Neural progenitor cell (in vitro differentiated cells): Measurements from ENCODE around the gene SVOP. TPM values are rescaled to one million over a fixed set of nuclear protein-coding genes. Genes with fewer than 3 reads are reported as not detected.

Experiments
- DNase-seq: peaks from one replicate; pipeline ENCODE4 v3.0.0-alpha.2; 2016; ENCODE audit warnings: low spot score
- H2AFZ ChIP-seq: fragments of 200-600 bp; sonication (generic); replicated peaks from 2 replicates; pipeline ENCODE4 v1.6.1; 2016; ENCODE audit warnings: antibody characterized with exemption
- H3F3A ChIP-seq: fragments of 200-600 bp; sonication (generic); 2 replicates; pipeline ENCODE4 v1.6.1; 2016; ENCODE audit warnings: antibody characterized with exemption, low read depth
- H3K27ac ChIP-seq: fragments of 200-600 bp; sonication (generic); 2 replicates; pipeline ENCODE4 v1.5.1; 2016; ENCODE audit warnings: mild to moderate bottlenecking
- H3K27me3 ChIP-seq: fragments of 200-600 bp; sonication (generic); 2 replicates; pipeline ENCODE4 v1.6.1; 2016; ENCODE audit warnings: mild to moderate bottlenecking, moderate library complexity
- H3K36me3 ChIP-seq: fragments of 200-600 bp; sonication (generic); 2 replicates; pipeline ENCODE4 v1.5.1; 2016
- H3K4me1 ChIP-seq: fragments of 200-600 bp; sonication (generic); 2 replicates; pipeline ENCODE4 v1.6.1; 2016; ENCODE audit warnings: mixed run types
- H3K4me2 ChIP-seq: fragments of 200-600 bp; sonication (generic); 2 replicates; pipeline ENCODE4 v1.6.1; 2016
- H3K4me3 ChIP-seq: fragments of 200-600 bp; sonication (generic); 2 replicates; pipeline ENCODE4 v1.5.1; 2016
- H3K79me2 ChIP-seq: fragments of 200-600 bp; sonication (generic); 2 replicates; pipeline ENCODE4 v1.6.1; 2016; ENCODE audit warnings: low read depth
- H3K9ac ChIP-seq: fragments of 200-600 bp; sonication (generic); 2 replicates; pipeline ENCODE4 v1.6.1; 2016
- H3K9me3 ChIP-seq: fragments of 200-600 bp; sonication (generic); 2 replicates; pipeline ENCODE4 v1.5.1; 2016; ENCODE audit warnings: low read depth
- H4K20me1 ChIP-seq: fragments of 200-600 bp; sonication (generic); 2 replicates; pipeline ENCODE4 v1.6.1; 2016; ENCODE audit warnings: low read depth
- H3K27ac Mint-ChIP-seq: 3 replicates; pipeline ENCODE4 v1.8.0; 2021; ENCODE audit warnings: mixed read lengths
- H3K27me3 Mint-ChIP-seq: 2 replicates; pipeline ENCODE4 v1.8.0; 2022; ENCODE audit warnings: low read depth, mild to moderate bottlenecking, inconsistent platforms, moderate library complexity, mixed read lengths; ENCODE audit not compliant: insufficient read depth
- H3K36me3 Mint-ChIP-seq: 3 replicates; pipeline ENCODE4 v1.8.0; 2021; ENCODE audit warnings: mixed read lengths
- H3K4me1 Mint-ChIP-seq: 3 replicates; pipeline ENCODE4 v1.8.0; 2021; ENCODE audit warnings: mixed read lengths
- H3K4me3 Mint-ChIP-seq: 3 replicates; pipeline ENCODE4 v1.8.0; 2021; ENCODE audit warnings: mild to moderate bottlenecking, moderate library complexity, mixed read lengths
- H3K9me3 Mint-ChIP-seq: 3 replicates; pipeline ENCODE4 v1.8.0; 2020; ENCODE audit warnings: mixed read lengths
- EZH2 ChIP-seq: fragments of 200-600 bp; sonication (generic); IDR thresholded peaks from 2 replicates; pipeline ENCODE4 v1.6.1; 2017; ENCODE audit warnings: antibody characterized with exemption, mild to moderate bottlenecking, moderate library complexity
- EZH2phosphoT487 ChIP-seq: fragments of 200-600 bp; sonication (generic); IDR thresholded peaks from 2 replicates; pipeline ENCODE4 v1.6.1; 2017; ENCODE audit warnings: antibody characterized with exemption
- total RNA-seq: library from RNA; depleted of rRNA; stranded (reverse); fragments of >200 nt; gene quantifications from 2 replicates; pipeline ENCODE4 v1.2.3, GENCODE V29; 2015; ENCODE audit warnings: low replicate concordance
- TF ChIP-seq, protein P1 (sequence below): fragments of 200-600 bp; sonication (generic); IDR thresholded peaks from 2 replicates; pipeline ENCODE4 v1.5.1; 2017; ENCODE audit warnings: antibody characterized with exemption, mild to moderate bottlenecking

The SVOP gene
- total RNA-seq, 1 donor from 2014 or later = not detected

DNA sequence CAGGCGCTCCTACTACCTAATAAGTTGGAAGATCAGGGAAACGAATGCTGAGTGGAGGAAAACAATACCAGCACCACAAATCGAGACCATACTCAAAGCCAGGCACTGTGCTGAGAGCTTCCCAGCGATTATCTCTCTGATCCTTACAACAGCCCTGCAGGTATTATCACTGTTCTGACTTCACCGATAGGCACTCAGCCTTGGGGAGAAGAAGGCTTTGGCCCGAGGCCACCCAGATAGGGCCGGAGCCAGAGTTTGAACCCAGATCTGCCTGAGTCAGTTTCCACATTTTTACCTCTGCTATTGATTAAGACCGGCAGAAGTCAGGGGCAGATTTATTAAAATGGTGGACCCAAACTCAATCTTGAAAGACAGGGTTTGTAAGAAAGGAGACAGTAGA lies 4.9 kb downstream of the SVOP start:
- Histone ChIP-seq H3K79me2 (no peaks in the 10 kb centered on the region), H3K36me3 (no peaks in the 10 kb centered on the region), H4K20me1 (peaks cover 4% of the 10 kb centered on the region), H3K9me3 (no peaks in the 10 kb centered on the region), H3K9ac (no peak overlapping the region), H3K4me3 (no peak overlapping the region), H3K4me2 (no peak overlapping the region), H3K4me1 (no peaks in the 10 kb centered on the region), H2AFZ (no peak overlapping the region), H3F3A (no peaks in the 10 kb centered on the region), H3K27me3 (no peaks in the 10 kb centered on the region), H3K27ac (no peak overlapping the region)
- H3K27me3 Mint-ChIP-seq = peaks cover 15% of the 10 kb centered on the region
- H3K27ac Mint-ChIP-seq = no peak overlapping the region
- no peak for DNase-seq
- peaks cover 4% of the 10 kb centered on the region for H3K4me1 Mint-ChIP-seq
- no peaks in the 10 kb centered on the region for H3K36me3 Mint-ChIP-seq
- no peaks in the 10 kb centered on the region for H3K9me3 Mint-ChIP-seq
- no peak overlapping the region for H3K4me3 Mint-ChIP-seq
- no peak for TF ChIP-seq EZH2phosphoT487
- TF ChIP-seq, protein P1, sequence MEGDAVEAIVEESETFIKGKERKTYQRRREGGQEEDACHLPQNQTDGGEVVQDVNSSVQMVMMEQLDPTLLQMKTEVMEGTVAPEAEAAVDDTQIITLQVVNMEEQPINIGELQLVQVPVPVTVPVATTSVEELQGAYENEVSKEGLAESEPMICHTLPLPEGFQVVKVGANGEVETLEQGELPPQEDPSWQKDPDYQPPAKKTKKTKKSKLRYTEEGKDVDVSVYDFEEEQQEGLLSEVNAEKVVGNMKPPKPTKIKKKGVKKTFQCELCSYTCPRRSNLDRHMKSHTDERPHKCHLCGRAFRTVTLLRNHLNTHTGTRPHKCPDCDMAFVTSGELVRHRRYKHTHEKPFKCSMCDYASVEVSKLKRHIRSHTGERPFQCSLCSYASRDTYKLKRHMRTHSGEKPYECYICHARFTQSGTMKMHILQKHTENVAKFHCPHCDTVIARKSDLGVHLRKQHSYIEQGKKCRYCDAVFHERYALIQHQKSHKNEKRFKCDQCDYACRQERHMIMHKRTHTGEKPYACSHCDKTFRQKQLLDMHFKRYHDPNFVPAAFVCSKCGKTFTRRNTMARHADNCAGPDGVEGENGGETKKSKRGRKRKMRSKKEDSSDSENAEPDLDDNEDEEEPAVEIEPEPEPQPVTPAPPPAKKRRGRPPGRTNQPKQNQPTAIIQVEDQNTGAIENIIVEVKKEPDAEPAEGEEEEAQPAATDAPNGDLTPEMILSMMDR = no peak
- no peak for TF ChIP-seq EZH2

- DNase-seq = no peak
- Histone ChIP-seq H3K27ac (no peak overlapping the region), H3K9me3 (no peaks in the 10 kb centered on the region), H3K36me3 (no peaks in the 10 kb centered on the region), H4K20me1 (peaks cover 2% of the 10 kb centered on the region), H2AFZ (no peak overlapping the region), H3K79me2 (no peaks in the 10 kb centered on the region), H3F3A (no peaks in the 10 kb centered on the region), H3K4me2 (no peak overlapping the region), H3K9ac (no peak overlapping the region), H3K4me1 (no peaks in the 10 kb centered on the region), H3K27me3 (no peaks in the 10 kb centered on the region), H3K4me3 (no peak overlapping the region)
- Mint-ChIP-seq H3K36me3 (no peaks in the 10 kb centered on the region), H3K9me3 (no peaks in the 10 kb centered on the region), H3K4me1 (no peaks in the 10 kb centered on the region), H3K27me3 (peaks cover 13% of the 10 kb centered on the region), H3K27ac (no peak overlapping the region), H3K4me3 (no peak overlapping the region)
- TF ChIP-seq, protein P1 = no peak
- TF ChIP-seq EZH2 (no peak), EZH2phosphoT487 (no peak)
These were observed 5.7 kb downstream of the SVOP start for GRCh38 chr12:109014984-109015765.

GRCh38 chr12:109010259-109010658 lies 10.6 kb downstream of the SVOP start:
- Mint-ChIP-seq H3K9me3 (no peaks in the 10 kb centered on the region), H3K4me3 (no peak overlapping the region), H3K4me1 (no peaks in the 10 kb centered on the region), H3K27ac (no peak overlapping the region), H3K27me3 (peaks cover 7% of the 10 kb centered on the region), H3K36me3 (no peaks in the 10 kb centered on the region)
- TF ChIP-seq EZH2phosphoT487 = no peak
- TF ChIP-seq, protein P1 = no peak
- no peaks in the 10 kb centered on the region for H3F3A ChIP-seq
- no peaks in the 10 kb centered on the region for H3K9me3 ChIP-seq
- no peaks in the 10 kb centered on the region for H4K20me1 ChIP-seq
- H3K36me3 ChIP-seq = no peaks in the 10 kb centered on the region
- no peaks in the 10 kb centered on the region for H3K79me2 ChIP-seq
- no peak overlapping the region for H3K9ac ChIP-seq
- H3K4me1 ChIP-seq = no peaks in the 10 kb centered on the region
- H3K4me2 ChIP-seq = no peak overlapping the region
- no peak for DNase-seq
- no peak overlapping the region for H3K27ac ChIP-seq
- no peak overlapping the region for H3K4me3 ChIP-seq
- H3K27me3 ChIP-seq = no peaks in the 10 kb centered on the region
- H2AFZ ChIP-seq = no peak overlapping the region
